Calu3 (cell line): ENCODE measurements around the gene BICDL1. TPM values are rescaled to one million over a fixed set of nuclear protein-coding genes. Genes with fewer than 3 reads are reported as not detected.
A peak's percentile ranks its signal among the peaks of the same experiment; 100 is the strongest.

ENCODE experiments used
- BruUV-seq: library from RNA; stranded (reverse); fragments of 400-500 nt; replicated peaks from 2 replicates; lab custom pipeline; 2021; lab: Mats Ljungman, UMichigan
- CTCF ChIA-PET: fragments of 300-600 bp; sonication (Branson Sonifier 250); formaldehyde crosslinking; loops from one replicate; lab custom pipeline; 2022; ENCODE audit warnings: antibody characterized with exemption; lab: Charles Lee
- DNase-seq: peaks from one replicate; pipeline ENCODE4 v3.0.0; 2022
- H3K27ac Mint-ChIP-seq: one replicate; pipeline ENCODE4 v1.8.0; 2022; ENCODE audit warnings: mixed read lengths; ENCODE audit not compliant: unreplicated experiment
- H3K27me3 Mint-ChIP-seq: one replicate; pipeline ENCODE4 v1.8.0; 2022; ENCODE audit warnings: mixed read lengths; ENCODE audit not compliant: unreplicated experiment
- H3K36me3 Mint-ChIP-seq: one replicate; pipeline ENCODE4 v1.8.0; 2022; ENCODE audit warnings: mild to moderate bottlenecking, moderate library complexity, mixed read lengths; ENCODE audit not compliant: insufficient read depth, unreplicated experiment
- H3K4me1 Mint-ChIP-seq: one replicate; pipeline ENCODE4 v1.8.0; 2022; ENCODE audit warnings: mild to moderate bottlenecking, low read depth, mixed read lengths; ENCODE audit not compliant: unreplicated experiment
- H3K4me3 Mint-ChIP-seq: one replicate; pipeline ENCODE4 v1.8.0; 2022; ENCODE audit warnings: mild to moderate bottlenecking, low read depth, moderate library complexity, mixed read lengths; ENCODE audit not compliant: unreplicated experiment
- H3K9me3 Mint-ChIP-seq: one replicate; pipeline ENCODE4 v1.8.0; 2022; ENCODE audit warnings: low read depth, mixed read lengths; ENCODE audit not compliant: unreplicated experiment
- CTCF ChIP-seq: fragments of 200-600 bp; IDR thresholded peaks from one replicate; pipeline ENCODE4 v1.8.0; 2022; ENCODE audit warnings: antibody characterized with exemption; ENCODE audit not compliant: unreplicated experiment
- intact Hi-C: fragments of 100-400 bp; cut with micrococcal nuclease; formaldehyde crosslinking; loops from one replicate; pipeline ENCODE4 v1.10.0; 2022; ENCODE audit not compliant: unreplicated experiment
- total RNA-seq: library from RNA; stranded (reverse); gene quantifications from 2 replicates; pipeline ENCODE4 v1.2.3, GENCODE V29; 2022

BICDL1 gene
- total RNA-seq, 1 experiment from 2014 or later, result 25.7 TPM

- no TSS peak for BruUV-seq
- Mint-ChIP-seq H3K4me3 (peak overlapping the region; percentile 20), H3K36me3 (peaks cover 7% of the 10 kb centered on the region), H3K27ac (peak overlapping the region; percentile 35), H3K9me3 (no peaks in the 10 kb centered on the region), H3K4me1 (peaks cover 22% of the 10 kb centered on the region), H3K27me3 (no peaks in the 10 kb centered on the region)
- intact Hi-C loops, result loop anchor here (2.0 to 10.0 kb wide), 2 partner anchors 89 to 145 kb away; no protein-coding TSS in a partner anchor
- DNase-seq, result peak; percentile 29
- CTCF ChIA-PET, result interaction anchor here (0.6 to 1.1 kb wide), 3 partner anchors 8 to 118 kb away, joined by 3 to 4 read pairs (median 4); partner anchors contain the start of gene RAB35
- no peak for TF ChIP-seq CTCF
Measured at GRCh38 chr12:120079411-120080400, 90.7 kb downstream of the BICDL1 start.

- DNase-seq, result no peak
- Mint-ChIP-seq H3K9me3 (no peaks in the 10 kb centered on the region), H3K36me3 (peaks cover 13% of the 10 kb centered on the region), H3K4me1 (peaks cover 26% of the 10 kb centered on the region), H3K27me3 (no peaks in the 10 kb centered on the region), H3K4me3 (no peak overlapping the region), H3K27ac (no peak overlapping the region)
- intact Hi-C loops, result loop anchor here (10.0 kb wide), 1 partner anchor 147 kb away; no protein-coding TSS in a partner anchor
- TF ChIP-seq CTCF, result no peak
- CTCF ChIA-PET, result no interaction called here
- no TSS peak for BruUV-seq
Measured at GRCh38 chr12:120081641-120082040, 92.6 kb downstream of the BICDL1 start.

- peaks cover 15% of the 10 kb centered on the region for H3K4me1 Mint-ChIP-seq
- no peaks in the 10 kb centered on the region for H3K9me3 Mint-ChIP-seq
- H3K27ac Mint-ChIP-seq, result peak overlapping the region; percentile 25
- CTCF ChIA-PET, result interaction anchor here (0.6 to 1.2 kb wide), 4 partner anchors 29 to 136 kb away, joined by 3 to 5 read pairs (median 4); no protein-coding TSS in a partner anchor
- intact Hi-C loops, result loop anchor here (10.0 kb wide), 1 partner anchor 151 kb away; no protein-coding TSS in a partner anchor
- no peak for TF ChIP-seq CTCF
- no TSS peak for BruUV-seq
- no peak for DNase-seq
- peak overlapping the region; percentile 71 for H3K4me3 Mint-ChIP-seq
- peaks cover 32% of the 10 kb centered on the region for H3K36me3 Mint-ChIP-seq
- no peaks in the 10 kb centered on the region for H3K27me3 Mint-ChIP-seq
Measured at GRCh38 chr12:120085920-120086645, 97.0 kb downstream of the BICDL1 start.
